ENCODE measurements around the gene CCNB2. TPM values are rescaled to one million over a fixed set of nuclear protein-coding genes. Genes with fewer than 3 reads are reported as not detected.

CCNB2 gene
- total and polyA plus RNA-seq, 9 of the 15 experiments (the other 6 are each of a cell fraction or from before 2014, with no cell fraction given): 84.8 to 266 (median 124) TPM

GRCh38 chr15:59153466-59153865 is 48.5 kb downstream of the CCNB2 start:
- no peak overlapping the region for H3K9ac ChIP-seq (ENCODE audit: insufficient read depth in 1 of 2, low read depth in 2 of 2, low read length in 2 of 2)
- H2AFZ ChIP-seq (ENCODE audit: low read depth, low read length): no peak overlapping the region
- ChIA-PET CTCF (ENCODE audit: low intra/inter-chr PET ratio) (no interaction called here), POLR2A (interaction anchor here (0.8 kb wide), 1 partner anchor 98 kb away, joined by 4 read pairs; no protein-coding TSS in a partner anchor)
- no peaks in the 10 kb centered on the region for H3K9me1 ChIP-seq (ENCODE audit: control insufficient read depth, insufficient read depth, low read length)
- TF ChIP-seq ZFPM2 (CRISPR knock-in tag; IDR thresholded peaks at IDR 0.05) (no peak), ZNF740 (CRISPR knock-in tag; IDR thresholded peaks at IDR 0.05) (no peak), ZNF740 (tag; IDR thresholded peaks at IDR 0.05) (no peak), HMG20A (CRISPR knock-in tag; conservative IDR thresholded peaks at IDR 0.05) (no peak), ZNF76 (CRISPR knock-in tag; IDR thresholded peaks at IDR 0.05; ENCODE audit: borderline replicate concordance) (no peak), BMI1 (IDR thresholded peaks at IDR 0.05; ENCODE audit: low read length) (no peak), TOE1 (IDR thresholded peaks at IDR 0.05; ENCODE audit: borderline replicate concordance) (no peak), TOE1 (CRISPR knock-in tag; IDR thresholded peaks at IDR 0.05; ENCODE audit: borderline replicate concordance, low read depth) (no peak), USF1 (CRISPR knock-in tag; IDR thresholded peaks at IDR 0.05) (no peak), CBFA2T3 (IDR thresholded peaks at IDR 0.05) (no peak), NFYB (IDR thresholded peaks at IDR 0.05; ENCODE audit: extremely low read depth, insufficient read length) (no peak), DNMT1 (IDR thresholded peaks at IDR 0.05) (no peak), ZNF696 (CRISPR knock-in tag; conservative IDR thresholded peaks at IDR 0.05) (no peak), HNRNPK (IDR thresholded peaks at IDR 0.05; ENCODE audit: low read depth, low read length, poor library complexity, severe bottlenecking) (no peak), NR0B1 (IDR thresholded peaks at IDR 0.05; ENCODE audit: partially characterized antibody) (no peak), MYBL2 (IDR thresholded peaks at IDR 0.05; ENCODE audit: low read depth) (no peak), MYBL2 (CRISPR knock-in tag; IDR thresholded peaks at IDR 0.05; ENCODE audit: borderline replicate concordance) (no peak)
- H3K27ac ChIP-seq (ENCODE audit: extremely low read depth, low read depth, low read length): no peak overlapping the region
- H3K36me3 ChIP-seq (ENCODE audit: control insufficient read depth, insufficient read depth, low read length): no peaks in the 10 kb centered on the region
- intact Hi-C loops (cut with micrococcal nuclease) (no loop called here), in situ Hi-C loops (cut with MboI) (loop anchor here (5.0 to 10.0 kb wide), 2 partner anchors 339 to 929 kb away; no protein-coding TSS in a partner anchor)
- no peaks in the 10 kb centered on the region for H3K79me2 ChIP-seq (ENCODE audit: control insufficient read depth, insufficient read depth, low read length)
- H3K27me3 ChIP-seq (ENCODE audit: control insufficient read depth in 2 of 2, insufficient read depth in 2 of 2, low read length in 2 of 2): peaks cover 35 to 42% of the 10 kb centered on the region in 2 experiments
- no peak overlapping the region for H3K4me2 ChIP-seq (ENCODE audit: insufficient read depth, low read length)
- H3K9me3 ChIP-seq (replicated peaks; ENCODE audit: control insufficient read depth, insufficient read depth, low read depth, low read length): no peaks in the 10 kb centered on the region
- ATAC-seq: no peak
- WGBS (ENCODE audit: insufficient coverage, low coverage, missing lambda C conversion rate): 0% methylated on average over 6 of the region's 8 CpGs
- DNase-seq (ENCODE audit: extremely low read depth in 1 of 4, low spot score in 3 of 4): no peak
- BruUV-seq (replicated peaks): no TSS peak
- H3K4me1 ChIP-seq (replicated peaks in 1 of 2; ENCODE audit: control insufficient read depth in 2 of 2, insufficient read depth in 2 of 2, low read length in 2 of 2): no peaks in the 10 kb centered on the region
- no peak for FAIRE-seq
- no peak overlapping the region for H3K4me3 ChIP-seq
- H4K20me1 ChIP-seq (replicated peaks; ENCODE audit: control insufficient read depth, insufficient read depth, low read length): no peaks in the 10 kb centered on the region
